HepG2 (cell line): ENCODE data around the gene C19orf73. TPM values are rescaled to one million over a fixed set of nuclear protein-coding genes. Genes with fewer than 3 reads are reported as not detected.
A peak's percentile ranks its signal among the peaks of the same experiment; 100 is the strongest.

Experiments
- CENPX ChIP-seq: sonication (generic); formaldehyde crosslinking; IDR thresholded peaks from 2 replicates; pipeline ENCODE4 v1.9.0; 2021; ENCODE audit warnings: mild to moderate bottlenecking, missing genetic modification reagents, moderate library complexity
- CREB1 ChIP-seq, 2 experiments: fragments of 450-650 bp in 1 of 2; IDR thresholded peaks; 2 replicates each; pipeline ENCODE4 v1.6.1; 2016 to 2017; ENCODE audit warnings: control low read depth in 1 of 2, mild to moderate bottlenecking in 1 of 2, missing compliant biosample characterization in 1 of 2, missing genetic modification characterization in 1 of 2
- KAT7 ChIP-seq: IDR thresholded peaks from 2 replicates; pipeline ENCODE4 v1.6.1; 2018; ENCODE audit warnings: borderline replicate concordance, missing compliant biosample characterization
- MBNL3 ChIP-seq: fragments of 250-450 bp; sonication (Bioruptor Pico); conservative IDR thresholded peaks from 2 replicates; pipeline ENCODE4 v1.8.0; 2022; ENCODE audit warnings: mild to moderate bottlenecking, inconsistent platforms
- NCOA1 ChIP-seq: sonication (generic); formaldehyde crosslinking; IDR thresholded peaks from 2 replicates; pipeline ENCODE4 v1.9.0; 2021; ENCODE audit warnings: missing genetic modification reagents
- PPARG ChIP-seq: conservative IDR thresholded peaks from 2 replicates; pipeline ENCODE4 v1.6.1; 2016; ENCODE audit warnings: missing biosample characterization, missing genetic modification reagents
- RAD51 ChIP-seq: fragments of 450-650 bp; IDR thresholded peaks from 2 replicates; pipeline ENCODE4 v1.6.1; 2016; ENCODE audit warnings: borderline replicate concordance
- ZFP37 ChIP-seq: sonication (generic); formaldehyde crosslinking; IDR thresholded peaks from 2 replicates; pipeline ENCODE4 v1.4.0; 2020; ENCODE audit warnings: missing genetic modification reagents, borderline replicate concordance
- ZFP82 ChIP-seq: sonication (generic); formaldehyde crosslinking; IDR thresholded peaks from 2 replicates; pipeline ENCODE4 v1.5.1; 2020; ENCODE audit warnings: mild to moderate bottlenecking, missing genetic modification reagents, borderline replicate concordance
- ZNF431 ChIP-seq: sonication (generic); formaldehyde crosslinking; IDR thresholded peaks from 2 replicates; pipeline ENCODE4 v1.9.0; 2022; ENCODE audit warnings: missing genetic modification reagents, low read depth, mild to moderate bottlenecking, borderline replicate concordance
- ZNF549 ChIP-seq: sonication (generic); formaldehyde crosslinking; IDR thresholded peaks from 2 replicates; pipeline ENCODE4 v1.5.0; 2020; ENCODE audit warnings: missing genetic modification reagents
- ZNF709 ChIP-seq: sonication (generic); formaldehyde crosslinking; IDR thresholded peaks from 2 replicates; pipeline ENCODE4 v1.5.0; 2020; ENCODE audit warnings: mild to moderate bottlenecking, missing genetic modification reagents
- ZNF790 ChIP-seq: sonication (generic); formaldehyde crosslinking; IDR thresholded peaks from 2 replicates; pipeline ENCODE4 v1.8.0; 2022; ENCODE audit warnings: missing genetic modification reagents, mild to moderate bottlenecking, borderline replicate concordance
- polyA plus RNA-seq, 8 experiments: library from polyadenylated mRNA; depleted of rRNA in 3 of 8; stranded (reverse) in 7 of 8; unstranded in 1 of 8; fragments of >200 nt; fragmentation: Illumina TruSeq in 4 of 8; extraction: Trizol in 4 of 8; gene quantifications; 2 replicates each; pipeline versions ENCODE4 v1.2.1 to v1.2.3, GENCODE V29; 2011 to 2016; ENCODE audit warnings: low read depth in 4 of 8, missing spikeins in 1 of 8, mixed read lengths in 1 of 8; ENCODE audit not compliant: insufficient read depth in 1 of 8
- total RNA-seq, 5 experiments: library from RNA; depleted of rRNA; stranded (reverse); fragments of >200 nt; fragmentation: Illumina TruSeq; extraction: Trizol; gene quantifications; 2 replicates each; pipeline ENCODE4 v1.2.3, GENCODE V29; 2016; ENCODE audit warnings: low read depth in 1 of 5
- TF ChIP-seq, protein P1 (sequence below), 2 experiments: fragments of 450-650 bp in 1 of 2; sonication (generic) in 1 of 2; formaldehyde crosslinking in 1 of 2; IDR thresholded peaks; 2 replicates each; pipeline versions ENCODE4 v1.6.1 to v1.8.0; 2016 to 2022; ENCODE audit warnings: antibody characterized with exemption in 1 of 2, mild to moderate bottlenecking in 1 of 2, missing genetic modification reagents in 1 of 2
- TF ChIP-seq, protein P2 (sequence below): sonication (generic); formaldehyde crosslinking; IDR thresholded peaks from 2 replicates; pipeline ENCODE4 v1.5.0; 2020; ENCODE audit warnings: missing genetic modification reagents, mild to moderate bottlenecking, borderline replicate concordance
- TF ChIP-seq, protein P3 (sequence below): IDR thresholded peaks from 2 replicates; pipeline ENCODE4 v1.6.1; 2016; ENCODE audit warnings: missing compliant biosample characterization, missing genetic modification reagents, borderline replicate concordance

C19orf73 gene
- total and polyA plus RNA-seq, 2 of the 13 experiments (the other 11 are each of a cell fraction or from before 2014, with no cell fraction given), result 1.4 to 1.5 TPM

DNA sequence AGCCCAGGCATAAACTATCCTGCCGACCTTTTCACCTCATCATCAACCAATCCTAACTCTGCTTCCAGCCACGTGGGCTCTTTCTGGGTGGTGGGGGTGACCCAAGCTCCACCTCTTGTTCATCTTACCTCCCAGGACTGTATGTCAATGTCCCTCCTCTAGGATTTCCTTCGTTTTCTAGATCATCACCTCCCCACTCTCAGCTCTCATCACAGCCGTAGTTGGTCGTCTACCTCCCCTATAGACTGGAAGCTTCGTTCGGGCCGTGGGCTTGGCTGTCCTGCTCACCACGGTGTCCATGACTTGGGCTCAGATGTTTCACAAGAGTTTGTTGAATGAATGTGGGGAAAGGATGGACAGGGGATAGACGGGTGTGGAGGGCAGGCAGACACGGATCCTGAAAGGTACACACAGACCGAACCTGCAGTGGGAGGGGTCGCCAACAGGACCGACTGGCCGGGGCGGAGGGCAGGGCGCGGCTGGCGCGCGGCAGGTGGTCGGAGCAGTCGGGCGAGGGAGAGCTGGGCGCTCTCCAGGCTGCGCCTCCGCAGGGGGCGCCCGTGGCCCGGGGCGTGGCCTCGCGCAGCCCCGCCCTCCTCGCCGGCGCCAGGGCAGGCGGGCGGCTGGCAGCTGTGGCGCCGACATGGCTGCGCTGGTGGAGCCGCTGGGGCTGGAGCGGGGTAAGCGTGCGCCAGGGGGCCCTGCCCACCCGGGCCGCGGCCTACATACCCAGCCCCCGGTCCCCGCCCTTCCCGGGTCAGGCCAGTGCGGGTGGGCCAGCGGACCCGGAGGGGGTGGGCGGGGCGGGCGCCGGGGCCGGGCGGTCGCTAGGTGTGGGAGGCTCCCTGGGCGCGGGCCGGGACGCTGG is 4.9 kb downstream of the C19orf73 start, which contains the start of gene LIN7B (continued):
- TF ChIP-seq, protein P1, sequence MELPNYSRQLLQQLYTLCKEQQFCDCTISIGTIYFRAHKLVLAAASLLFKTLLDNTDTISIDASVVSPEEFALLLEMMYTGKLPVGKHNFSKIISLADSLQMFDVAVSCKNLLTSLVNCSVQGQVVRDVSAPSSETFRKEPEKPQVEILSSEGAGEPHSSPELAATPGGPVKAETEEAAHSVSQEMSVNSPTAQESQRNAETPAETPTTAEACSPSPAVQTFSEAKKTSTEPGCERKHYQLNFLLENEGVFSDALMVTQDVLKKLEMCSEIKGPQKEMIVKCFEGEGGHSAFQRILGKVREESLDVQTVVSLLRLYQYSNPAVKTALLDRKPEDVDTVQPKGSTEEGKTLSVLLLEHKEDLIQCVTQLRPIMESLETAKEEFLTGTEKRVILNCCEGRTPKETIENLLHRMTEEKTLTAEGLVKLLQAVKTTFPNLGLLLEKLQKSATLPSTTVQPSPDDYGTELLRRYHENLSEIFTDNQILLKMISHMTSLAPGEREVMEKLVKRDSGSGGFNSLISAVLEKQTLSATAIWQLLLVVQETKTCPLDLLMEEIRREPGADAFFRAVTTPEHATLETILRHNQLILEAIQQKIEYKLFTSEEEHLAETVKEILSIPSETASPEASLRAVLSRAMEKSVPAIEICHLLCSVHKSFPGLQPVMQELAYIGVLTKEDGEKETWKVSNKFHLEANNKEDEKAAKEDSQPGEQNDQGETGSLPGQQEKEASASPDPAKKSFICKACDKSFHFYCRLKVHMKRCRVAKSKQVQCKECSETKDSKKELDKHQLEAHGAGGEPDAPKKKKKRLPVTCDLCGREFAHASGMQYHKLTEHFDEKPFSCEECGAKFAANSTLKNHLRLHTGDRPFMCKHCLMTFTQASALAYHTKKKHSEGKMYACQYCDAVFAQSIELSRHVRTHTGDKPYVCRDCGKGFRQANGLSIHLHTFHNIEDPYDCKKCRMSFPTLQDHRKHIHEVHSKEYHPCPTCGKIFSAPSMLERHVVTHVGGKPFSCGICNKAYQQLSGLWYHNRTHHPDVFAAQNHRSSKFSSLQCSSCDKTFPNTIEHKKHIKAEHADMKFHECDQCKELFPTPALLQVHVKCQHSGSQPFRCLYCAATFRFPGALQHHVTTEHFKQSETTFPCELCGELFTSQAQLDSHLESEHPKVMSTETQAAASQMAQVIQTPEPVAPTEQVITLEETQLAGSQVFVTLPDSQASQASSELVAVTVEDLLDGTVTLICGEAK (IDR thresholded peaks at IDR 0.05), result no peak
- TF ChIP-seq, protein P1 (CRISPR knock-in tag; IDR thresholded peaks at IDR 0.05), result peak; percentile 45; the same call in 1 of the 2 replicates
- no peak for TF ChIP-seq PPARG (CRISPR knock-in tag)
- TF ChIP-seq MBNL3 (CRISPR knock-in tag), result no peak
- TF ChIP-seq CENPX, result no peak
- TF ChIP-seq, protein P2, sequence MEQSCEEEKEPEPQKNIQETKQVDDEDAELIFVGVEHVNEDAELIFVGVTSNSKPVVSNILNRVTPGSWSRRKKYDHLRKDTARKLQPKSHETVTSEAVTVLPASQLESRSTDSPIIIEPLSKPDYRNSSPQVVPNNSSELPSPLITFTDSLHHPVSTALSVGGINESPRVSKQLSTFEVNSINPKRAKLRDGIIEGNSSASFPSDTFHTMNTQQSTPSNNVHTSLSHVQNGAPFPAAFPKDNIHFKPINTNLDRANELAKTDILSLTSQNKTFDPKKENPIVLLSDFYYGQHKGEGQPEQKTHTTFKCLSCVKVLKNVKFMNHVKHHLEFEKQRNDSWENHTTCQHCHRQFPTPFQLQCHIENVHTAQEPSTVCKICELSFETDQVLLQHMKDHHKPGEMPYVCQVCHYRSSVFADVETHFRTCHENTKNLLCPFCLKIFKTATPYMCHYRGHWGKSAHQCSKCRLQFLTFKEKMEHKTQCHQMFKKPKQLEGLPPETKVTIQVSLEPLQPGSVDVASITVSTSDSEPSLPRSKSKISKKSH (CRISPR knock-in tag), result no peak; the same call in 1 of the 2 replicates
- no peak for TF ChIP-seq ZFP37 (CRISPR knock-in tag)
- TF ChIP-seq ZNF709 (CRISPR knock-in tag), result peak; percentile 66
- peak; percentile 51; the same call in 1 of the 2 replicates for TF ChIP-seq RAD51
- no peak for TF ChIP-seq CREB1 (IDR thresholded peaks at IDR 0.05)
- TF ChIP-seq CREB1 (CRISPR knock-in tag; IDR thresholded peaks at IDR 0.05), result no peak
- peak; percentile 77; the same call in 1 of the 2 replicates for TF ChIP-seq ZNF431 (CRISPR knock-in tag)
- TF ChIP-seq, protein P3, sequence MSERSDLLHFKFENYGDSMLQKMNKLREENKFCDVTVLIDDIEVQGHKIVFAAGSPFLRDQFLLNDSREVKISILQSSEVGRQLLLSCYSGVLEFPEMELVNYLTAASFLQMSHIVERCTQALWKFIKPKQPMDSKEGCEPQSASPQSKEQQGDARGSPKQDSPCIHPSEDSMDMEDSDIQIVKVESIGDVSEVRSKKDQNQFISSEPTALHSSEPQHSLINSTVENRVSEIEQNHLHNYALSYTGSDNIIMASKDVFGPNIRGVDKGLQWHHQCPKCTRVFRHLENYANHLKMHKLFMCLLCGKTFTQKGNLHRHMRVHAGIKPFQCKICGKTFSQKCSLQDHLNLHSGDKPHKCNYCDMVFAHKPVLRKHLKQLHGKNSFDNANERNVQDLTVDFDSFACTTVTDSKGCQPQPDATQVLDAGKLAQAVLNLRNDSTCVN, result no peak
- peak; percentile 66; the same call in 1 of the 2 replicates for TF ChIP-seq ZNF790
- no peak for TF ChIP-seq ZFP82 (CRISPR knock-in tag)
- 0 out of 2 replicates have a peak, but pooled peaks have one; percentile 27 for TF ChIP-seq KAT7 (CRISPR knock-in tag)
- no peak for TF ChIP-seq ZNF549 (CRISPR knock-in tag)
- no peak; the same call in 1 of the 2 replicates for TF ChIP-seq NCOA1 (CRISPR knock-in tag)
